GM19099 (cell line): ENCODE results near the gene SBF2.

Source experiments
- POLR2A ChIP-seq: IDR thresholded peaks from 3 replicates; pipeline ENCODE4 v1.6.1; 2011; ENCODE audit warnings: low read depth; ENCODE audit not compliant: insufficient read length; ENCODE audit errors: extremely low read depth

Gene SBF2

DNA sequence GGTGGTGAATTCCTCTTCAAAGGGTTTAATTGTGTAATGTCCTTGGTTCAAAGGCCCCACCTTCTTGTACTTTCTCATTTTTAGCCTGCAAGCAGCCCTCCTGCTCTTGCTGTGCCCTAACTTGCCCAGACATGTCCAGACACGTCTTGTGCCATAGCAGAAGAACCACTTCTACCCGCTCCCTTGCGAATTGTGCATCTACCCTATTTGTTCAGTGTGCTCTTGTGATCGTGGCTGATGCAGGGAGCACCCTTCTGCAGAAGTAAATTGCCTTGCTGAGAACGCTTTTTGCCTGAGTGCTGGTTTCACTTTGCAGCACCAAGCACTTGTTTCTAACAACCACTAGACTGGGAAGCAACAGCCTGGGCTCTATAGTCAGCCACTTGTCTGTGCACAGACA lies 249.4 kb downstream of the SBF2 start:
- no peak for TF ChIP-seq POLR2A

DNA sequence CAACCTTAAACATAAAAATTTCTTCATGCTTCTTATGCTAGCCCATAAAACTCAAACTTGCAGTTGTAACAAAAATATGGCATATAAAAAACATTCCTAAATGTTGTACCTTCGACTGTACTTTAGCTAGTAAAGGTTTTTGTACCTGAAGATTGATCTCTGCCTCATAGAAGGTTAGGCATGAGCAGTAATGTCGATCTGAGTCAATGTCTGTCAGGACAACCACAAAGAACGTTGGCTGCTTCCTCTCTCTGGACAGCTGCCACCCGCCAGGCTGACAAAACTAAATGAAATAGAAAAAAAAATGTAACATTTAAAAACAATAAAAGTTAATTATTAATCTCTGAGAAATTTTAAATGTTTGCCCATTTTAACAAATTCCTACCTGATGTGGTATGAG lies 251.3 kb downstream of the SBF2 start:
- TF ChIP-seq POLR2A, result no peak

DNA sequence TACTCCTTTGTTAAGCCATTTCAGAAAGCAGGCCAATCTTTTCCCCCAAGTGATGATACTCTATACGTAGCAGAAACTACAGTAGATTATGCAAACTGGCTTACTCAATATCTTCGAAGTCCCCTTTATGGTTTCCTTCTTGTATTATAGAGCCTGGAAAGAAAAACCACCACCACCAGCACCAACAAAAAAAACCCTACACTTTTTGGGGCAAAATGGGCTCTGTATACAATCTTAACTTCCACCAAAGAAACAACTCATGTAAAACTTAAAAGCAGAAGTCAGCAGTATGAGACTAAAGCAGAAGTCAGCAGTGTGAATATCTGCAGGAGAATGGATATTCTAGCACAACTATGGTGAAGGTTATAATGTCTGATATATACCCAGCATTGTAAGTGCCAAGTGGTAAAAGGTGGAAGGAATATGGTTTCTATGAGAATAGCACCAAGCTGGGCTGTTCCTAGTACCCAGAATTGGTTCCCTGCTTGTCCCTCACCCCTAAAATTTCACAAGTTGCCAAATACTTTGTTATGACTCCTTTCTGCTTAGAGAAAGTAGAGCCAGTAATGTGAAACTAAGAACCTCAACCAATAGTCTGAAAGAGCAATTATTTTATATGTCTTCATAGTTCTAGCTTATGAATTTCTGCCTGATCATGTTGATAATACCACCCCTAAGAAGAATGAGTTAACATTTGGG lies 252.1 kb downstream of the SBF2 start:
- TF ChIP-seq POLR2A, result no peak

DNA sequence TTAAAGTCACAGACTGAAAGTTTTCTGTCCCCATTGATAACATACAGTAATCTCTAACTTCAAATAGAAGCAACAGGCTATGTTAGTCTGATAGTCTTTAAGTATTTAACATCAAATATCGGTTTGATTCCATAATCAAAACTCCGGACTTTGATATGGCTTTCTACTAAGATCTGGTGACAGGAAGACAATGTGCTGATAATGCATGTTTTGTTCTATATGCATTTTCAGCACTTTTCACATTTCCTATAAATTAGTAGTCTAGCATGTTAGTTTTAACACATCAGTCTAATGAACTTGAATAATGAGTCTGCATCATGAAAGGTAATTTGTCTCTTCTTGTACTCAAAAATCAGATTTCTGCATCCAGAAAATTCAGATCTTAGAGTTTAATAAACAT lies 252.7 kb downstream of the SBF2 start:
- no peak for TF ChIP-seq POLR2A

DNA sequence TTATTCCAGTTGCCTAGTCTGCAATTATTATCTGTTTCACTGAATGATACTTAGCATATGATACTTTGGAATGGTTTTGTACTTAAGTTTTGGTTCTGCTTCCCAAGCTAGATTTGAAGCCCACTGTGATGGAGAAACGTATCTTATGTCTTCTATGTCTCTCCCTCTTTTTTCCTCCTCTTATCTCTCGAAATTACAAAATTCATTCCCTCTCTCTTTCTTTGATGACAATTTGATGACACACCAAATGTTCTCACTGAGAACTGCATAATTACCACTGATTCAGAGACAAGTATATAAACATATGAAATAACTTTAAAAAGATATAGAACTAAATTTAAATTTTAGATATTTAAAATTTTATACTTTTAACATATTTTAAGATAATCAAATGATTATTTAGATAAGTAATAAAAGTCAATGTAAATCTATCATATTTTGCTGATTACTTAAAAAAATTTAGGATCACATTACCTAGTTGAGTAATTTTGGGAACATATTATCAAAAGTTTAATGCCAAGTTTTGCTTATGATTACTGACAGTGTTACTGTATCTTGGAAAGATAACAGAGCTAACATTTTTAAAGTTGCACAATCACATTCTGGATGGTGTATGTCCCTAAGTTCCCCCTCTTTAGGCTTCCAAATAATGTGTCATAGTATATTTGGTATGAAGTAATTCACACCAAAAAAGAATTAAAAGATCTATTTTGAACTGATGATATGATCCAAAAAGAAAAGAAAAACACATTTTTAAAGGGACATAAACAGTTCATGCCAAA lies 255.3 kb downstream of the SBF2 start:
- TF ChIP-seq POLR2A, result no peak

DNA sequence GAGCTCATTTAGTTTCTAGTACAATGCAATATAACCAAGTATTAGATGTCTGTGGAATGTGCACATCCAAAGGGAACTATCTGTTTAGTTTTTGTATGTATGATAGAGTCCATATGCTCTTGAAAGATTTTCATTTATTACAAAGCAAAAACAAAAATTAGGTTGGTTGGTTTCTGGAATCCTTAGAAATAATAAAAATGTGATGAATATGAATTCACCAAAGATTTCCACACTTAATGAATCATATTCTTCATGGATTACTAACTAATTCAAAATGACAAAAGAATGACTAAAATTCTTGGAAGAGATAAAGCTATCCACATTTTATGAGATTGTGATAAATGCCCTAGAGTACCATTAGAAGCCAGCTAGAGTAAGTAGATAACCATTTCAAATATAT lies 261.1 kb downstream of the SBF2 start:
- TF ChIP-seq POLR2A, result no peak

DNA sequence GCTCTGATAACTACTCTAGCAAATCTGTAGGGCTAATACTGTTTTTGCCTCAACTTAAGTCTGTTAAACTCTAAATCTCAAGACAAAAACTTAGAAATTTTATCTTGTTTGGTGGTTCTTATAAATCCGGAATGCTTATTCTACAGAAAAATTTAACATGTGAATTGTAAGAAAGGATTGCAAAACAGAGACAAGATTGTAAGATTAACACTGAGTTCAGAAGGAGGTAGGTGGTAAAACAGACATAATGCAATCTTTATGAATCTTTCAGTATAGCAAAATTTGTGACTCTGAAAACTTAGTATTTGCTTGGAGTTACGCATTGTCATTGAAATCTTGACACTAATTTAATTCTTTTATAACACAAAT lies 263.9 kb downstream of the SBF2 start:
- TF ChIP-seq POLR2A, result no peak

DNA sequence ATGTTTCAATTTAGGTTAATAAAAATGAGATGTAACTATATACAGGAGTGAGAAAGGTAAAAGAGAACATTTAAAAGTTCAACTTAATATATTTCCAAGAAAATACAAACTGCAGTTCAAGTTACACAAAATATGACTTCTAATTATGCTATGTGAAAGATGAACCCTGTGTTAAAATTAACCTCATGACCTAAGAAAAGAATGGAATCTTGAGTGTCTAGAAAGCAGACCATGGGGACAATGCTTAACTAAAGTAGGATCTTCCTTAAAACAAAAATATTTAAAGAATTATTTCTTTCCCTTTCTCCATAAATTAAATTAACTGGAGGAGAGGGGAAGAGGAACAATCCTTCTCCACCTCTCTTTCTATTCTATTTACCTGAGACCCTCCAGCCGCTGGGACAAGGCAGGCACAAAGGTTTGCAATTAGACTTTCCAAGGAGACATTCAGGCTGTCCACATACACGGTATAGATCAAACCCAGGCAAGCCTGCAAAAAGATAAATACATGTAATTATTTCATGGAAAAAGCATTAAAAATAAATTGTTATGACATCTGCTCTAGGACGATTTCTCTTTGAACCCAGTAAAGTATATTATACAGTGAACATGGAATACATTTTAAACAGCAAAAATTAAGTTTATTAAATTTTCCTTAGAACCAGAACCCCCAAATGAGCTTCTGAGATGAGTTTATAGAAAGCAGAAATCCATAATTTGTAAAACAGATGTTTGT lies 264.5 kb downstream of the SBF2 start:
- TF ChIP-seq POLR2A, result no peak

DNA sequence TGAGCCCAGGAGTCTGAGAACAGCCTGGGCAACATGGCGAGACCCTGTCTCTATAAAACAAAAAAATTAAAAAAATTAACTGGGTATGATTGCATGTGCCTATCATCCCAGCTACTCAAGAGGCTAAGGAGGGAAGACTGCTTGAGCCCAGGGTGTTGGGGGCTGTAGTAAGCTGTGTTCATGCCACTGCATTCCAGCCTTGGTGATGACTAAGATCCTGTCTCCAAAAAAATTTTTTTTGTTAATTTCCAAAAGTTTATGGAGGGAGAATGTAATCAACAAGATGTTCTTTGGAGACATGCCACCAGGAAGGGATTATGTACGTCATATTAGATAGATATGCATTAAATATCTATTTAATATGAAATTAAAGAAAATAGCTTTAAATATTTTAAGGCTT lies 267.5 kb downstream of the SBF2 start:
- no peak for TF ChIP-seq POLR2A

DNA sequence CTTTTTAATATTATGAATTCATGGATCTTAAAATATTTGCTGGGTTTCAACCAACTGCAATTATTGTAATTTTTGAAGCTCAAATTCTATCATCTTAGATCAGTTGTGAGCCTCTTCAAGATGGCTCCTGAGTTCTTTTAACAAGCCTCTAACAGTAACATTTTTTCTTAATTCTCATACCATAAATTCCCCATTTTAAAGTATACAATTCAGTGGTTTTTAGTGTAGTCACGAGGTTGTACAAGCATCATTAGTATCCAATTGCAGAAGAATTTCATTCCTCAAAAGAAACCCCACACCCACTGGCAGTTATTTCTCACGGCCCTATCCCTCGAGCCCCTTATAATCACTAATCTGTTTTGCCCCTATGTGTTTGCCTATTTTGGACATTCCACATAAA lies 270.8 kb downstream of the SBF2 start:
- TF ChIP-seq POLR2A, result no peak

DNA sequence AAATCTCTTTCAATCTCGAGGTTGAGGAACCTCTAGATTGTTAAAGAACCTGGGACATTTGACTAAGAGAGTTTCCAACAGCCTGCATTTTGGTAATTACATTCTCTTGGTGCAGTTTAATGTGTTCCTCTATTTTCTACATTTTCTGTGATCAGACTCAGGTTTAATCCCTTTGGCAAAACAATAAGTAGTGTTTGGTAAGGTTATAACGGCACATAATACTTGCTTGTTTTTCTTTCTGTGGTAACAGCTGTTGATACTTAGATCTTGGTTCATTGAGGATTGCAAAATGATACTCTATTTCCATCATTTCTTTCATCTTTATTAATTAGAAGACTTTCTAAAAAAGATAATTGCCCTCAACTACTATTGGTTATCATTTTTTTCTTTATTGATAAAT lies 271.3 kb downstream of the SBF2 start:
- TF ChIP-seq POLR2A, result no peak

DNA sequence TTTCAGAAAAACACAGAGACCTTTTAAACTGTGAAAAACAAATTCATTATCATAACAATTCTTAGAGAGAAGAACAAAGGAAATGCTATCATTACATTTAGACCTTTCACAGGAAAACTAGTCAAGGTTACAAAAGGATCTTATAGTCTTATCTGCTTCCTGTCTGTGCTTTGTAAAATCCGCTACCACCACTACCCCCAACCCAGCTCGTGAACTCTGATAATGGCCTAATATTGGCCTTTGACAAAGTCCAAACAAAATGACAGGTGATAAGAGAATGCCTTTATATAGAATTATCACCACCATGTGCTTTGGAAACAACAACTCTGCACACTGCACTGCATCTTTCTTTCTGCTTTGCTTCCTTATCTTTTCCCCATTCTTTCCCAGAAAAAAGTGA lies 272.5 kb downstream of the SBF2 start:
- TF ChIP-seq POLR2A, result no peak

DNA sequence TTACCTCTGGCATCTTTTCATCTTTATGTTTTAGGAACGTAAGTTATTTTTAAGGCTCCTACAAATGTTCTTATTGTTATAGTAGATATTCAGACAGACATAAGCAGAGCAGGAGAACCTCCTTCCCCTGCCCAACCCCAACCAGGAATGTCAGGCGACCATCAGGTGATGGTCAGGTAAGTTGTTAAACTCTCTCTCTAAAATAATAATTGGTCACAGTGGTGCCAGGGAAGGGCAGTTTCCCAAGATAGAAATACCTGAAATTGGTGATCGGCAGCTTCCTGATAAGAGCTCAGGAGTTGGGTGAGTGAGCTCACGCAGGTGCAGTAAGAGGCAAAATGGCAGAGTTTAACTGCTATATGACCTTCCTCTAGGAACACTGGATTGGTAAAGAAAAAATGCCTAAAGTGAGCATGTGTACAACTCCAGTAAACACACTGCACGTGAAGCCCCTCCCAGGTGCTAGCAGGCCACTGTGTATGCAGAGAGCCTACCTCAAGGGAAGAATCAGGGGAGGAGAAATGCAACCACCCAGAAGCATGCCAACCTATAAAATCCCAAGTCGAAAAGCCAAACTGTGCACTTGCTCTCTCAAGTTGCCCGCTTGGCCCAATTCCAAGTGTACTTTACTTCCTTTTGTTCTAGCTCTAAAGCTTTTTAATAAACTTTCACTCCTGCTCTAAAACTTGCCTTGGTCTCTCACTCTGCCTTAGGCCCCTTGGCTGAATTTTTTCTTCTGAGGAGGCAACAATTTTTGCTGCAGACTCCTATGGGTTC lies 273.9 kb downstream of the SBF2 start:
- no peak for TF ChIP-seq POLR2A

DNA sequence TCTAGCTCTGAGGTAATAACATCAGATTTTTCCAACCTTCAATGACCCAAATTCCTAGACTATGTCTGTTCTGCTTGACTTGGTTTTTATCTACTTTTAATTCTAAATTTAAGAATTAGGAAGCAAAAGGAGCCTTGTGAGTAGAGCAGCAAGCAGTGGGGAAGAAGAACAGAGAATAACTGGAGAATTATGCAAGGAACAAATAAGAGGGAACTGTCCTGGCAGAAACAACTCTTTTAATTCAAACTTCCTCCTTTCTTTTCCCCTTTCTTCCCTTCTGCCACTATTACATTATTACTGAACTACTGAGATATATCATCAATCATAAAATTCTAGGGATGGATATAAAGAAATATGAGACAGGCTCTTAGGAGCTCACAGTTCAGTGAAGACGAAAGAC lies 276.1 kb downstream of the SBF2 start:
- no peak for TF ChIP-seq POLR2A

DNA sequence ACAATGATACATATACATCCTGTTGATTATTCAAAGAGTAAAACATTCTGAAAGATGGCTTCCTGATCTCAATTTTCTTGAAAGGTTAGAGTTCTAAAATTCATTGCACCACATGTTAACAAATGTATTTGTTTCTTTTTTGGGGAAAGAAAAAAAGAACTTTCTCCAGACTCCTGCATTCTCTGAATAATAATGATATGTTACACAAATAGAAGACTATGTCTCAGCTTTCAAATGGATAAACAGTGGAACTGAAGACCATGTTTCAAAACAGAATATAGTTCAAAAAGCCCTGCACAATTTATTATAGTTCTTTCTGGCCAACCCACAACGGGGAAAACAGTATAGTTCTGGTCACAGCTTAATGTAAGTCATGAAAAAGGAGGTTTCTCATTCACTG lies 277.0 kb downstream of the SBF2 start:
- TF ChIP-seq POLR2A, result no peak

DNA sequence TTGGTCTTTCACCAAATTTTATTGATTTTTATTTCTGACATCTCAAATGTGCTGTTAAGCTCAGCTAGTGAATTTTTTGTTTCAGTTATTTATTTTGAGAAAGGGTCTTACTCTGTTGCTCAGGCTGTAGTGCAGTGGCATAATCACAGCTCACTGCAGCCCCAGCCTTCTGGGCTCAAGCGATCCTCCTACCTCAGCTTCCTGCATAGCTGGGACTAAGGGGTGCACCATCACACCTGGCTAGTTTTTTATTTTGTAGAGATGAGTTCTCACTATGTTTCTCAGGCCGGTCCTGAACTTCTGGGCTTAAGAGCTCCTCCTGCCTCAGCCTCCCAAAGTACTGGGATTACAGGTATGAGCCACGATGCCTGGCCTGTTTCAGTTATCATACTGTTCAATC lies 282.0 kb downstream of the SBF2 start:
- no peak for TF ChIP-seq POLR2A

DNA sequence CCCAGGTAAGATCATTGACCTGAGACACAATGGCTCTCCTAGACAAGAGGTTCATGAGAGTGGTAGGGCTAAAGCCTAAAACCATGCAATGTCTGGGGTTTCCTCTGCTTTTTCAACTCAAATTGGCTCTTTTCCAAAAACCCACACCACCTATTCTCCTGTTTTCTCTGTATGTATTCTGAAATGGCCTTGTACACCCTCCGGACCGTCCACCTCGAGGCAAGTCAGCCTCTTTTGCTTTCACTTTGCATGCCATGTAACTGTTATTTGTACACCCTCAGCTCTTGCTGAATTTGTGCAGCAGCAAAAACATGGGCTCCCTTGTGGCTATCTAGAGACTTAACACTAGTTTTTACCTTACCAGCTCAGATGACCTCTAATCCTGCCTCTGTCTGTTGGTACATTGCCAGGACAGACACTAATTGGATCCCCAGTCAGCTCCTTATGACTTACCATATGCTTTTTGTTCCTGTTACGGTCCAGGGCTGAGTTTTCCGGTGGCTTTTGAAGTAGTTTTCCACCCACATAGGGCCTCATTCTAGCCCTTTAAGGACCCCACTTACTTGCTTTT lies 288.0 kb downstream of the SBF2 start:
- no peak for TF ChIP-seq POLR2A
